Measurements from ENCODE around the gene ITGB1.
A peak's percentile ranks its signal among the peaks of the same experiment; 100 is the strongest.

Gene ITGB1

GRCh38 chr10:32887481-32887880 is 70.5 kb downstream of the ITGB1 start:
- H3K4me3 ChIP-seq (replicated peaks; ENCODE audit: low read depth, low read length) = no peak overlapping the region
- no peak for DNase-seq (ENCODE audit: low read depth)
- TF ChIP-seq CTCF (IDR thresholded peaks at IDR 0.05; ENCODE audit: low read length, missing control alignments) = no peak

- no peak for DNase-seq (ENCODE audit: low read depth)
- no peak for TF ChIP-seq CTCF (IDR thresholded peaks at IDR 0.05; ENCODE audit: low read length, missing control alignments)
- H3K4me3 ChIP-seq (replicated peaks; ENCODE audit: low read depth, low read length) = no peak overlapping the region
Measured at GRCh38 chr10:32882076-32882475, 76.0 kb downstream of the ITGB1 start.

- no peak overlapping the region for H3K4me3 ChIP-seq (replicated peaks; ENCODE audit: low read depth, low read length)
- TF ChIP-seq CTCF (IDR thresholded peaks at IDR 0.05; ENCODE audit: low read length, missing control alignments) = no peak
- DNase-seq (ENCODE audit: low read depth) = no peak
Measured at GRCh38 chr10:32878646-32879045, 79.4 kb downstream of the ITGB1 start.

GRCh38 chr10:32877915-32878314 is 80.1 kb downstream of the ITGB1 start:
- no peak for TF ChIP-seq CTCF (IDR thresholded peaks at IDR 0.05; ENCODE audit: low read length, missing control alignments)
- H3K4me3 ChIP-seq (replicated peaks; ENCODE audit: low read depth, low read length) = no peak overlapping the region
- no peak for DNase-seq (ENCODE audit: low read depth)

- TF ChIP-seq CTCF (IDR thresholded peaks at IDR 0.05; ENCODE audit: low read length, missing control alignments) = no peak
- no peak overlapping the region for H3K4me3 ChIP-seq (replicated peaks; ENCODE audit: low read depth, low read length)
- DNase-seq (ENCODE audit: low read depth) = no peak
Measured at GRCh38 chr10:32865170-32865569, 92.9 kb downstream of the ITGB1 start.

- no peak for TF ChIP-seq CTCF (IDR thresholded peaks at IDR 0.05; ENCODE audit: low read length, missing control alignments)
Measured at GRCh38 chr10:32854435-32854834, 103.6 kb downstream of the ITGB1 start.

GRCh38 chr10:32851301-32851700 is 106.7 kb downstream of the ITGB1 start:
- no peak for TF ChIP-seq CTCF (IDR thresholded peaks at IDR 0.05; ENCODE audit: low read length, missing control alignments)
- no peak overlapping the region for H3K4me3 ChIP-seq (replicated peaks; ENCODE audit: low read depth, low read length)
- DNase-seq (ENCODE audit: low read depth) = peak; percentile 7

More at GRCh38 chr10:32854435-32854834, 103.6 kb downstream of the ITGB1 start:
- H3K4me3 ChIP-seq (replicated peaks; ENCODE audit: low read depth, low read length) = no peak overlapping the region
- DNase-seq (ENCODE audit: low read depth) = no peak
